Gastroesophageal sphincter (tissue), 3 donors: ENCODE results near the gene FBXW8.

Experiments
- EP300 ChIP-seq: sonication (generic); formaldehyde crosslinking; IDR thresholded peaks from one replicate; pipeline ENCODE4 v1.6.1; 2017; ENCODE audit warnings: antibody characterized with exemption, mild to moderate bottlenecking
- POLR2A ChIP-seq, 2 donors: fragments of 450-650 bp; IDR thresholded peaks; one replicate each; pipeline ENCODE4 v1.6.1; 2017; ENCODE audit warnings: antibody characterized with exemption in 2 of 2, mild to moderate bottlenecking in 2 of 2, moderate library complexity in 1 of 2
- TF ChIP-seq, protein P1 (sequence below), 4 experiments: fragments of 200-600 bp in 2 of 4; fragments of 450-650 bp in 2 of 4; sonication (generic) in 1 of 4; IDR thresholded peaks; one replicate each; pipeline ENCODE4 v1.5.1; 2017 to 2019; ENCODE audit warnings: antibody characterized with exemption in 4 of 4, mild to moderate bottlenecking in 2 of 4, moderate library complexity in 2 of 4

DNA sequence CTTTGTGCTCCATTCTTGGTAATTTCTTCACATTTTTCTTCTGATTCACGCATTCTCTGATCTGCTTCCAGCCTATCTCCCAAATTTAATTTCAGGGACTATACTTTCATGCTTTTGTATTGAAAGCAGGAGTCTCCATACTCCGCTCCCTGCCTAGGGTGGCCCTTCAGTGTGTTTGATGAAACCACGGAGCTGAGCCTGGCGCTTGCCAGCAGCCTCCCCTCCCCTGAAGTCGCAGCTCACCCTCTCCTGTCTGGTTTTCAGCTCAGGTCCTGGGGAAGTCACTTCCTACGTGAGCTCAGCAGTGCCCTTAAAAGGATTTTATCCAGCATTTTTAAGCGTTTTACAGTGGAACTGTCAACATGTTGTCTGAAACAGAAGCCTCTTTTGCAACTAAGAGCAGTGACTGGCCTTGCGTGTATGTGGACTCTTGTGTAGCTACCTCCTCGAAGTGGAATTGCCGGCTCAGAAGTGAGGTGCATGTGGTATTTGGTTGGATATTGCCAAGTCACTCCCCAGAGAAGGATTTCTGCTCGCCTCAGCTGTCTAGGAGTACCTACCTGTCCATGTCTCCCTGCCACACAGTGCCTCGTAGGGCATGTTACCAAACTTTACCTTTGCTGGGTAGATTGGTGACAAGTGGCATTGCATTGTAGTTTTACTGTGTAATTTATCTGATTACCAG lies 109.9 kb downstream of the FBXW8 start:
- TF ChIP-seq, protein P1, sequence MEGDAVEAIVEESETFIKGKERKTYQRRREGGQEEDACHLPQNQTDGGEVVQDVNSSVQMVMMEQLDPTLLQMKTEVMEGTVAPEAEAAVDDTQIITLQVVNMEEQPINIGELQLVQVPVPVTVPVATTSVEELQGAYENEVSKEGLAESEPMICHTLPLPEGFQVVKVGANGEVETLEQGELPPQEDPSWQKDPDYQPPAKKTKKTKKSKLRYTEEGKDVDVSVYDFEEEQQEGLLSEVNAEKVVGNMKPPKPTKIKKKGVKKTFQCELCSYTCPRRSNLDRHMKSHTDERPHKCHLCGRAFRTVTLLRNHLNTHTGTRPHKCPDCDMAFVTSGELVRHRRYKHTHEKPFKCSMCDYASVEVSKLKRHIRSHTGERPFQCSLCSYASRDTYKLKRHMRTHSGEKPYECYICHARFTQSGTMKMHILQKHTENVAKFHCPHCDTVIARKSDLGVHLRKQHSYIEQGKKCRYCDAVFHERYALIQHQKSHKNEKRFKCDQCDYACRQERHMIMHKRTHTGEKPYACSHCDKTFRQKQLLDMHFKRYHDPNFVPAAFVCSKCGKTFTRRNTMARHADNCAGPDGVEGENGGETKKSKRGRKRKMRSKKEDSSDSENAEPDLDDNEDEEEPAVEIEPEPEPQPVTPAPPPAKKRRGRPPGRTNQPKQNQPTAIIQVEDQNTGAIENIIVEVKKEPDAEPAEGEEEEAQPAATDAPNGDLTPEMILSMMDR (IDR thresholded peaks at IDR 0.05) = no peak
- no peak for TF ChIP-seq POLR2A (IDR thresholded peaks at IDR 0.05)
- TF ChIP-seq EP300 = no peak
